MM.1S (cell line): ENCODE results near the gene CSHL1.

Experiments
- DNase-seq: peaks from one replicate; pipeline ENCODE4 v3.0.0-alpha.2; 2015
- H2AFZ ChIP-seq: fragments of 300-600 bp; sonication (generic); 2 replicates; pipeline ENCODE4 v1.6.0; 2016; ENCODE audit warnings: antibody characterized with exemption, low read length
- H3F3A ChIP-seq: fragments of 300-600 bp; sonication (generic); 2 replicates; pipeline ENCODE4 v1.6.1; 2016; ENCODE audit warnings: mild to moderate bottlenecking, antibody characterized with exemption, low read length, moderate library complexity, mixed read lengths; ENCODE audit not compliant: insufficient read depth
- H3K27ac ChIP-seq: fragments of 300-600 bp; sonication (generic); 2 replicates; pipeline ENCODE4 v1.5.1; 2016; ENCODE audit warnings: mild to moderate bottlenecking, low read length
- H3K27me3 ChIP-seq: fragments of 300-600 bp; sonication (generic); replicated peaks from 2 replicates; pipeline ENCODE4 v1.6.0; 2016; ENCODE audit warnings: low read length; ENCODE audit not compliant: insufficient read depth
- H3K36me3 ChIP-seq: fragments of 300-600 bp; sonication (generic); replicated peaks from 2 replicates; pipeline ENCODE4 v1.6.1; 2016; ENCODE audit warnings: mild to moderate bottlenecking, low read length, mixed read lengths; ENCODE audit not compliant: insufficient read depth
- H3K4me1 ChIP-seq: fragments of 300-600 bp; sonication (generic); 2 replicates; pipeline ENCODE4 v1.6.1; 2016; ENCODE audit warnings: low read length, mixed read lengths
- H3K4me2 ChIP-seq: fragments of 300-600 bp; sonication (generic); 2 replicates; pipeline ENCODE4 v1.6.0; 2016; ENCODE audit warnings: low read depth, low read length
- H3K4me3 ChIP-seq: fragments of 300-600 bp; sonication (generic); 2 replicates; pipeline ENCODE4 v1.5.1; 2016; ENCODE audit warnings: low read length, mixed read lengths
- H3K79me2 ChIP-seq: fragments of 300-600 bp; sonication (generic); 2 replicates; pipeline ENCODE4 v1.6.1; 2016; ENCODE audit warnings: mixed run types, low read length, mixed read lengths
- H3K9ac ChIP-seq: fragments of 300-600 bp; sonication (generic); 2 replicates; pipeline ENCODE4 v1.6.1; 2016; ENCODE audit warnings: low read length, mixed read lengths
- H3K9me2 ChIP-seq: fragments of 300-600 bp; sonication (generic); replicated peaks from 2 replicates; pipeline ENCODE4 v1.6.1; 2016; ENCODE audit warnings: mild to moderate bottlenecking, low read length, mixed read lengths; ENCODE audit not compliant: insufficient read depth
- H3K9me3 ChIP-seq: fragments of 300-600 bp; sonication (generic); replicated peaks from 2 replicates; pipeline ENCODE4 v1.6.1; 2016; ENCODE audit warnings: mild to moderate bottlenecking, low read length, mixed read lengths; ENCODE audit not compliant: insufficient read depth
- H4K20me1 ChIP-seq: fragments of 300-600 bp; sonication (generic); 2 replicates; pipeline ENCODE4 v1.6.1; 2016; ENCODE audit warnings: mild to moderate bottlenecking, low read length, moderate library complexity, mixed read lengths; ENCODE audit not compliant: insufficient read depth
- EZH2 ChIP-seq: fragments of 300-600 bp; sonication (generic); optimal IDR thresholded peaks from 2 replicates; pipeline ENCODE3; 2017; ENCODE audit warnings: low read depth, mild to moderate bottlenecking, antibody characterized with exemption, low read length, mixed read lengths
- EZH2phosphoT487 ChIP-seq: fragments of 300-600 bp; sonication (generic); IDR thresholded peaks from 2 replicates; pipeline ENCODE4 v1.6.1; 2018; ENCODE audit warnings: antibody characterized with exemption, low read length
- TF ChIP-seq, protein P1 (sequence below): fragments of 300-600 bp; sonication (generic); IDR thresholded peaks from 2 replicates; pipeline ENCODE4 v1.5.1; 2016; ENCODE audit warnings: antibody characterized with exemption, low read length, mixed read lengths

The CSHL1 gene

DNA sequence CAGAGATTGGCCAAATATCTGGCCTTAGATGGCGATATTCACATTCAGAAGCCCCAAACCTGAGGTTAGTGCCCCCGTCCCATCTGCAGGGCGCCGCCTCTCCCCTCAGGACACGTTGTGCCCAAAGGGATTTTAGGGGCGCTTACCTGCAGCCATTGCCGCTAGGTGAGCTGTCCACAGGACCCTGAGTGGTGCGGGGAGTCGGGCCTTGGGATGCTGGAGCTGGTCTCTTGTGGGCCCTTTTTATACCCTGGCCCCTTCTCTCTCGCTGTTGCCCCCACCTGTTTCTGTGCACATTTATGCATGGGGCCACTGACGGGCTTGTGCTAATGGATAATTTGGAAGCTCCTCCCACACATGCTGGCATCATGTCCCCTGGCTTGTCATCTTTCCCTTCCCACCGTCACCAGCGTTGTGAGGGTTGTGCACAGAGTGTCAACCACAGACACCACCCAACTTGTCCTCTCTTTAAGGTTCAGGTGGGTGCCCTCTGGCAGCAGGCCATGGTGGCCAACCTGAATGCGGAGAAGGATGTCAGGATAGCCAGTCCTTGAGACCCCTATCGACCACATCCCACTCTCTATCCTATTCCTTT is at the start of gene CSHL1:
Gene CSHL1 (minus strand): TSS at position 218 of the 595 bp plus-strand sequence. CDS start 62 bp downstream, at position 156.
- H3K36me3 ChIP-seq: no peaks in the 10 kb centered on the region
- TF ChIP-seq, protein P1, sequence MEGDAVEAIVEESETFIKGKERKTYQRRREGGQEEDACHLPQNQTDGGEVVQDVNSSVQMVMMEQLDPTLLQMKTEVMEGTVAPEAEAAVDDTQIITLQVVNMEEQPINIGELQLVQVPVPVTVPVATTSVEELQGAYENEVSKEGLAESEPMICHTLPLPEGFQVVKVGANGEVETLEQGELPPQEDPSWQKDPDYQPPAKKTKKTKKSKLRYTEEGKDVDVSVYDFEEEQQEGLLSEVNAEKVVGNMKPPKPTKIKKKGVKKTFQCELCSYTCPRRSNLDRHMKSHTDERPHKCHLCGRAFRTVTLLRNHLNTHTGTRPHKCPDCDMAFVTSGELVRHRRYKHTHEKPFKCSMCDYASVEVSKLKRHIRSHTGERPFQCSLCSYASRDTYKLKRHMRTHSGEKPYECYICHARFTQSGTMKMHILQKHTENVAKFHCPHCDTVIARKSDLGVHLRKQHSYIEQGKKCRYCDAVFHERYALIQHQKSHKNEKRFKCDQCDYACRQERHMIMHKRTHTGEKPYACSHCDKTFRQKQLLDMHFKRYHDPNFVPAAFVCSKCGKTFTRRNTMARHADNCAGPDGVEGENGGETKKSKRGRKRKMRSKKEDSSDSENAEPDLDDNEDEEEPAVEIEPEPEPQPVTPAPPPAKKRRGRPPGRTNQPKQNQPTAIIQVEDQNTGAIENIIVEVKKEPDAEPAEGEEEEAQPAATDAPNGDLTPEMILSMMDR: no peak
- TF ChIP-seq EZH2phosphoT487 (no peak), EZH2 (no peak)
- H3K27me3 ChIP-seq: no peaks in the 10 kb centered on the region; the same call in 1 of the 2 replicates
- H3F3A ChIP-seq: no peaks in the 10 kb centered on the region
- no peak within 1 kb of the TSS for H3K4me2 ChIP-seq
- DNase-seq: no peak
- no peaks in the 10 kb centered on the region for H4K20me1 ChIP-seq
- H3K9me2 ChIP-seq: no peaks in the 10 kb centered on the region
- H3K27ac ChIP-seq: no peak within 1 kb of the TSS
- no peaks in the 10 kb centered on the region for H3K79me2 ChIP-seq
- H3K4me1 ChIP-seq: no peaks in the 10 kb centered on the region
- no peak within 1 kb of the TSS for H3K4me3 ChIP-seq
- no peaks in the 10 kb centered on the region for H3K9me3 ChIP-seq
- H3K9ac ChIP-seq: no peak within 1 kb of the TSS
- H2AFZ ChIP-seq: no peak within 1 kb of the TSS

DNA sequence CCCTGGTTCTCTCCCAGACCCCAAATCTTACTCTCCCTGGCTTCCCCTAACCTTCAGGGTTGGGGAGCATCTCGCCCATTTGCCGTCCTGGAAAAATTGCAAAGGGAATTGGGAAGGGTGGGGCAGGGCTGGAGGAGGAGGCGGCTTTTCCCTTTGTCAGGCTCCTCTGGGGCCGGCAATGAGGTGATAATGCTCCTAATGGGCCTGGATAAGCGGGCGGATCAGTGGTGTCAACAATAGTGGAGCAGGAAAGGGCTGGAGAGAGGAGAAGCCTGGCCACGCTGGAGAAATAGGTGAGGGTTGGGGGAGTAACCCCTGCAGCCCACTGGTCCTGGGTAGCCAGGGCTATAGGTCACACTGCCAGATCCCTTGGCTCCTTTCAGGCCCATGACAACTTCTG is 49.4 kb upstream of the CSHL1 start:
- Histone ChIP-seq H3K4me3 (no peak overlapping the region), H3K4me1 (0 out of 2 replicates have a peak, but pooled peaks cover 5% of the 10 kb centered on the region), H3K9ac (no peak overlapping the region), H3K4me2 (no peak overlapping the region), H3K36me3 (no peaks in the 10 kb centered on the region), H3K9me2 (no peaks in the 10 kb centered on the region), H3K27me3 (no peaks in the 10 kb centered on the region), H3K79me2 (no peaks in the 10 kb centered on the region), H2AFZ (no peak overlapping the region), H3K9me3 (no peaks in the 10 kb centered on the region), H3K27ac (no peak overlapping the region), H3F3A (peaks cover 6% of the 10 kb centered on the region; the same call in 1 of the 2 replicates), H4K20me1 (no peaks in the 10 kb centered on the region)
- DNase-seq: no peak
- TF ChIP-seq, protein P1: no peak
- TF ChIP-seq EZH2 (no peak), EZH2phosphoT487 (no peak)

DNA sequence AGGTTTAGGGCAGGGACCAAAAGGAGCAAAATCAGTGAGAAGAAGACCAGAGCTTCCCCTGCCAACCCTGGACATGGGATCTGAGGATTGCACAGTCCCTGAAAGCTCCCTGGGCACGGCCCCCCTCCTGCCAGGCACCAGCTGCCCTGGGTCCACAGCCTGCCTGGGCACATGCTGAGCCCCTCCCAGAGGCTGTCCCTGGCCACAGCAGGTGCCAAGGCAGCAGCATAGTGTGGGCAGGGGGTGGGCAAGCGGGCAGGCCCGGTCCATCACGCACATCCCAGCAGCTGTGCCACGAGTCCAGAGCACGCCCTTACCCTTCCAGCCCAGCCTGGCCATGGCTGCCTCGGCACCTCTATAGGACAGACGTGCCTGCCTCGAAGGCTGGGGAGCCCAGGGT is 48.9 kb upstream of the CSHL1 start:
- no peaks in the 10 kb centered on the region for H3K9me3 ChIP-seq
- H3K4me1 ChIP-seq: 0 out of 2 replicates have a peak, but pooled peaks cover 5% of the 10 kb centered on the region
- H3K27me3 ChIP-seq: no peaks in the 10 kb centered on the region
- H3K79me2 ChIP-seq: no peaks in the 10 kb centered on the region
- no peak overlapping the region for H3K9ac ChIP-seq
- H3F3A ChIP-seq: peaks cover 6% of the 10 kb centered on the region; the same call in 1 of the 2 replicates
- TF ChIP-seq EZH2 (no peak), EZH2phosphoT487 (no peak)
- TF ChIP-seq, protein P1: no peak
- DNase-seq: no peak
- no peak overlapping the region for H2AFZ ChIP-seq
- H3K36me3 ChIP-seq: no peaks in the 10 kb centered on the region
- no peak overlapping the region for H3K4me2 ChIP-seq
- no peaks in the 10 kb centered on the region for H3K9me2 ChIP-seq
- no peak overlapping the region for H3K4me3 ChIP-seq
- no peaks in the 10 kb centered on the region for H4K20me1 ChIP-seq
- H3K27ac ChIP-seq: no peak overlapping the region
